NCI-H226 (cell line): ENCODE data around the gene RETN.

Experiments used
- DNase-seq: peaks from one replicate; pipeline ENCODE4 v3.0.0-alpha.2; 2015

Gene RETN

GRCh38 chr19:7661744-7662538 lies 6.9 kb upstream of the RETN start:
- DNase-seq = no peak

DNA sequence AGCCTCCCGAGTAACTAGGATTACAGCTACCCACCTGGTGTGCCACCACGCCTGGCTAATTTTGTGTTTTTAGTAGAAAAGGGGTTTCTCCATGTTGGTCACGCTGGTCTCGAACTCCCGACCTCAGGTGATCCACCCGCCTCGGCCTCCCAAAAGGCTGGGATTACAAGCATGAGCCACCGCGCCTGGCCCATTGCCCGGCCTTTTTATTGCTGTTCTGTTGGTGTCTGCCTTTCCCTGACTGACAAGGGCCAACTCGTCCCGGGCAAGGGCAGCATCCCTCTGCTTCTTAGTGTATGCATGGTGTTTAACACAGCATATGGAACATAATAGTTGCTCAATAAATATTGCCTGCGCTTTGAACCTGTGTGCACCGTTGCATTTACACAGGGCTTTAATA lies 6.2 kb upstream of the RETN start:
- no peak for DNase-seq

DNA sequence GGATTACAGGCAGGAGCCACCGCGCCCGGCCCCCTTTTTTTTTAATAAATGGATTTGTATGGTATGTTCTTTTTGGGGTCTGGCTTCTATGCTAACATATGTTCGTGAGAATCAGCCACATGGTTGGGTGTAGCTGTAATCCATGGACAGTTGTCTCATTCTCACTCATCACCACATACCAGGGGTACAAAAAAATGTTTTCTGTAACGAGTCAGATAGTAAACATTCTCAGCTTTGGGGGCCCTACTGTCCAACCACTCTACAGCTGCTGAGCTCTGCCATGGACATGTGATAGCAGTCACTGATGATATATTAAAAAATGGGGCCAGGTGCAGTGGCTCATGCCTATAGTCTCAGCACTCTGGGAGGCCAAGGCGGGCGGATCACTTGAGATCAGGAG lies 5.1 kb upstream of the RETN start:
- no peak for DNase-seq

DNA sequence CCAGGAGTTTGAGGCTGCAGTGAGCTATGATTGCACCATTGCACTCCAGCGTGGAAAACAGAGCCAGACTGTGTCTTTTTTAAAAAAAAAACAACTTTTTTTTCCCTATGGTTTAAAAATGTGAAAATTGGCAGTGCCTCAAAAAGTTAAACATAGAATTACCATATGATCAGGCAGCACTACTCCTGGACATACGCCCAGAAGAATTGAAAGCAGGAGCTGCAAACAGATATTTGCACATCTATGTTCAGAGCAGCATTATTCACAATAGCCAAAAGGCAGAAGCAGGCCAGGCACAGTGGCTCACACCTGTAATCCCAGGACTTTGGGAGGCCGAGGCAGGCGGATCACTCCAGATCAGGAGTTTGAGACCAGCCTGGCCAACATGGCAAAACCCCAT lies 3.8 kb upstream of the RETN start:
- no peak for DNase-seq

GRCh38 chr19:7669641-7670040 lies 792 bp downstream of the RETN start:
- no peak for DNase-seq

DNA sequence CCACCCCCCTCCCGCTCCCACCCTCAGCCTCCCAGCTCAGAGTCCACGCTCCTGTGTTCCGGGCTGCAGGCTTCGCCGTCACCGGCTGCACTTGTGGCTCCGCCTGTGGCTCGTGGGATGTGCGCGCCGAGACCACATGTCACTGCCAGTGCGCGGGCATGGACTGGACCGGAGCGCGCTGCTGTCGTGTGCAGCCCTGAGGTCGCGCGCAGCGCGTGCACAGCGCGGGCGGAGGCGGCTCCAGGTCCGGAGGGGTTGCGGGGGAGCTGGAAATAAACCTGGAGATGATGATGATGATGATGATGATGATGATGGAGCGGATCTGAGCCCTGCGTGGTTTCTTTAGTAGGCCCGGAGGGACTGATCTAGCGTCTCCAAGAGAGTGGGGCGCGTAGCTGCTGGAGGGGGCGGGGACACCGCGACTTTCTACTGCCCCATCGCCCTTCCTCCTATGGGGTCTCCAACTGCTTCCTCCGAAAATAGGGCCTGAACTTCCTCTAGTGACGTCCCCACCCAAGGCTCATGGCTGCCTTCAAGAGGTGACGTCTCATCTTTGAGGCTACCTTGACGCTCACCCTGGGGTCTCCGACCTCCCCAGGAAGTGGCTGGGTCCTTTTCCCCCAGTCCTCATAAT lies 1.4 kb downstream of the RETN start:
- DNase-seq = no peak

DNA sequence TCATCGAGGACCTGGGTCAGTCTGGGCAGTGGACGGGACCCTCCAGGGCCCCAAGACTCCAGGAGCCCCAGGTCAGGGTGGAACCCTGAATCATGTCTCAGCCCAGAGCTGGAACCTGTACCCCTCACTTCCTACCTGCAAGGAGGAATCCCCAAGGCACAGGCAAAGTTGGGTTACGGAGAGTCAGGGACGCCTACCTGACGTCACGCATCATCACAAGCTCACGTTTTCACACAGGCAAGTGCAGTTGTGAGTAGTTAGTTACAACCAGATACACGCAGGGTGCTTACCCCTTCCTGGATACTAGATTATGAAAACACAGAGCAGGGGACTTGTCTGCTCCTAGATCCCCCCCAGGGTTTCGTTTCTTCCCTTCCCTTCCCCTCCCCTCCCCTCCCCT lies 1.9 kb downstream of the RETN start:
- no peak for DNase-seq

DNA sequence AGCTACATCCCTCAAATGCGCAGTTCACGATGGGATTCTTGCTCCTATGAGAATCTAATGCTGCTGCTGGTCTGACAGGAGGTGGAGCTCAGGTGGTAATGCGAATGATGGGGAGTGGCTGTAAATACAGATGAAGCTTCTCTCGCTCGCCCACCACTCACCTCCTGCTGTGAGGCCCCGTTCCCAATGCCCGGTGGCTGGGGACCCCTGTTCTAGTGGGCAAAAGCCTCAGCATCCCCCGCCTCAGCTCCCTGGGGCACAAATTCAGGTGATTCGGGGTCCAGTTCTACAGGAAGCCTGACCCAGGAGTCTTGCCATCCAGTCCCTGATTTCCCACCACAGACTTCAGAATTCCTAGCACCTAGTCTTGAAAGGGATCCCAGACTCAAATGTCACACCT lies 3.7 kb downstream of the RETN start:
- no peak for DNase-seq

DNA sequence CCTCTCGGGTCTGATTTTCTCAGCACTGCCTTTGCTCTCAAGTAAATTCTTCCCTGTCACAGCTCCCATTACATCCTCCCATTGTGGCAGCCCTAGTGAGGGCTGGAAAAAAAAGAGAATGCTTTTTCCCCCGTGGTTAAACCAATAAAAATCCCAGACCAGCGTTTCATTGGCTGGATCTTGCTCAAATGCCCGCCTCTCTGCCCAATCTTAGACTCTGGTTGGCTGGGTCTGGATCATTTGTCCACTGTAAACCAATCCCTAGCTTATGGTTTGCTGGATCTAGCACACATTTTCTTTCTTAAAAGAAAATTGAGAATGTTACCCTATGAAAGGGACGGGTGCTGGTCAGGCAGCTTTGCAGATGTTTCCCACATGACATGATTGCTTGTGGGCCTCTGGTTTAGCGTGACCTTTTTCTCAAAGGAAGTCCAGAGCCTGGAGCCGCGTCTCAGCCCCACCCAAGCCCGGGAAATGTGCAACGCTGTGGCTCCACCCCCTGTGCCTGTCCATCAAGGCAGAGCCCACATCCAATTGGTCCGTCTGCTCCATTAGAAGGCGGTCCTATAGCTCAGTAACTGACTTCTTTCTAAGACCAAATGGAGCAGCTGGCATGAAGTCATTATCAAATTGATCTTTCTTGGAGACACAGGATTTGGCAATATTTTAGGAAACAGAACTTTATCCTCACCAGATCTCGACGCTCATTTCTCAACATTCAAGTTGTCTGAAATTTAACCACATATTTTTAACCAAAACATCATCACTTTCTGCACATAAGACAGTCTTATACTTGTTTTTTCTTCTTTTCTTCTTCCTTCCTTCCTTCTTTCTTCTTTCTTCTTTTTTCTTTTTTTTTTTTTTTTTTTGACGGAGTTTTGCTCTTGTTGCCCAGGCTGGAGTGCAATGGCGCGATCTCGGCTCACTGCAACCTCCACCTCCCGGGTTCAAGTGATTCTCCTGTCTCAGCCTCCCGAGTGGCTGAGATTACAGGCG lies 5.5 kb downstream of the RETN start:
- peak; percentile 63 for DNase-seq

DNA sequence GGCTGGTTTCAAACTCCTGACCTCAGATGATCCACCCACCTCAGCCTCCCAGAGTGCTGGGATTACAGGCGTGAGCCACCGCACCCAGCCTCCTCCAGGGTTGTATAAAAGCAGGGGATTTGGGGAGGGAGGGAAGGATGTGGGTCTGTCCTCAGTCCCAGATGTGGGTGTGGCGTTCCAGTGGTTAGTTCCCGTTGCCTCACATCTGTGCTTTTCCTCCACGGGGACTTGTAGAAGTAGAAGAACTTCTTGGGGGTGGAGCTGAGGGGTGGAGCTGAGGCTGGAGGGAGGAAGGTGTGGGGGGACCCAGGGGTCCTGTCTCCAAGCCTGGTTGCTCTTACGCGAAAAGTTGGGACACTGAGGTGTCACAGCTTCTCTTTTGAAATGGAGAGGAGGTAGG lies 7.5 kb downstream of the RETN start:
- DNase-seq = no peak

DNA sequence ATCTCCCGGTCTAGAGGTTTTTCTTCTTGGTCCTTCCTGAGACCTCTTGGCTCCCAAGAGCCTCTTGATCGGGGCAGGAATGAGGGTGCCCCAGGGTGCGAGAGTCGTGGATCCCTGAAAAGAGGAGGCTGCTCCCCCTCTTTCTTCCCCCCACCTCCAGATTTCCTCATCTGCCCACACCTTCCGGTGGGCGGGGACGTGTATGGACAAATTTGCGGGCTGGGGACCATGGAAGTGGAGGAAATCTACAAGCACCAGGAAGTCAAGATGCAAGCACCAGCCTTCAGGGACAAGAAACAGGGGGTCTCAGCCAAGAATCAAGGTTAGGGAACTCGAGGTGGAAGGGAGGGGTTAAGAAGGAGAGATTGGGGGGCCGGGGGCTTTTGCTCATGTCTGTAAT lies 8.0 kb downstream of the RETN start, which contains the start of gene MCEMP1:
MCEMP1 (plus strand) TSS at position 237 of the 400 bp plus-strand sequence; CDS start at position 268, 31 bp downstream.
- no peak for DNase-seq

GRCh38 chr19:7677669-7678311 lies 8.9 kb downstream of the RETN start:
- no peak for DNase-seq

- DNase-seq = no peak
Measured at GRCh38 chr19:7678971-7679751, 10.3 kb downstream of the RETN start.

GRCh38 chr19:7679771-7680605 lies 11.1 kb downstream of the RETN start:
- no peak for DNase-seq

DNA sequence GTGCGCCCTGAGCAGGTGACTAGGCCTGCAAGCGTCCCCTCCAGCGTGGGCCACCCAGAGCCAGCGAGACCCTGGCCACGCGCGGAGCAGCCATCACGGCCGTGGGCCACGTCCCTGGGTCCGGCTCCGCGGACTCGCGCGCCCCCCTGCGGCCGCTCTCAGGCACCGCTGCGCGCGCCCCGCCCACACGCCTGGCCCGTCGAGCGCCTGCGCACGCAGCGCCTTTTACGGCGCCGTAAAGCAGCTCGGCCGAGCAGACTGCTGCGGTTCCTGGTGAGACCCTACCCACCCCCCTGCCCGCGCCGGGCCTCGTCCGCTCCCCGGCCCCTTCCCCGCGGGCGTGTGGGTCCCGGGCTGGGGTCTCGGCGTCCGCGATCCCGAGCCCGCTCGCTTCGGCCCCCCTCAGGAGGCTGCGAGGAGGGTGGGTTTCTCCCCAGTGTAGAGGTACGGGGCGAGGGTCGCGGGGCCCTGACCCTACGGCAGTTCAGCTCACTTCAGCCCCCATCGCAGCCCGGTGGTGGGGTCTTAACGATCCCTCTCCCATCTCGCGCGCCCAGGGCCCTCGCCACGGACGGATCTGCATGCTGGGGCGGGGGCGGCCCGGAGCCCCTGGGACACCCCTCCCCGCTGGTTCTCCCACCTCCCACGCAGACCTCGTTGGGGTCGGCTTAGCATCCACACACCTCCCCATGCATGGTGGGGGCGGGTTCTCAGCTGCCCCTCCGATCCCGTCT lies 11.9 kb downstream of the RETN start, which contains the start of gene TRAPPC5:
TRAPPC5 (plus strand) TSS at position 228 of the 734 bp plus-strand sequence. CDS start 1,421 bp downstream, outside the sequence.
- peak; percentile 69 for DNase-seq

GRCh38 chr19:7681340-7682174 lies 12.7 kb downstream of the RETN start:
- DNase-seq = peak; percentile 51

DNA sequence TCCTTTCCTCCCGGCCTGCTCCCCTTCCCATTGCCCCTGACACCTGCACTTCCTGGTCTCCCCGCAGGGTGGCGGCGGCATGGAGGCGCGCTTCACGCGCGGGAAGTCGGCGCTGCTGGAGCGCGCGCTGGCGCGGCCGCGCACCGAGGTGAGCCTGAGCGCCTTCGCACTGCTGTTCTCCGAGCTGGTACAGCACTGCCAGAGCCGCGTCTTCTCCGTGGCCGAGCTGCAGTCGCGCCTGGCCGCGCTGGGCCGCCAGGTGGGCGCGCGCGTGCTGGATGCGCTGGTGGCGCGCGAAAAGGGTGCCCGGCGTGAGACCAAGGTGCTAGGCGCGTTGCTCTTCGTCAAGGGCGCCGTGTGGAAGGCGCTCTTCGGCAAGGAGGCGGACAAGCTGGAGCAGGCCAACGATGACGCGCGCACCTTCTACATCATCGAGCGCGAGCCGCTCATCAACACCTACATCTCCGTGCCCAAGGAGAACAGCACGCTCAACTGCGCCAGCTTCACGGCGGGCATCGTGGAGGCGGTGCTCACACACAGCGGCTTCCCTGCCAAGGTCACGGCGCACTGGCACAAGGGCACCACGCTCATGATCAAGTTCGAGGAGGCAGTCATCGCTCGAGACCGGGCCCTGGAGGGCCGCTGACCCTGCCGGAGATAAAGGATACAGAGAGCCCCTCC lies 13.5 kb downstream of the RETN start:
- DNase-seq = no peak
